Measurements from ENCODE around the gene SMCP. TPM values are rescaled to one million over a fixed set of nuclear protein-coding genes. Genes with fewer than 3 reads are reported as not detected.

Gene SMCP
- polyA plus RNA-seq, 1 experiment, result not detected

GRCh38 chr1:152859696-152860095 lies 18.4 kb upstream of the SMCP start, which contains the start of gene LCE7A:
LCE7A (plus strand) TSS chr1:152859996; CDS start chr1:152860698, 702 bp downstream.
- H3K27me3 ChIP-seq (ENCODE audit: control insufficient read depth, insufficient read depth, low read length), result no peaks in the 10 kb centered on the region
- no peak for DNase-seq (ENCODE audit: low read depth)
- no peaks in the 10 kb centered on the region for H3K36me3 ChIP-seq (ENCODE audit: control insufficient read depth, insufficient read depth, low read length)
- no peak within 1 kb of the TSS for H3K4me3 ChIP-seq (ENCODE audit: low read depth, low read length)
- POLR2A ChIA-PET, result no interaction called here
- no peak for TF ChIP-seq CTCF (IDR thresholded peaks at IDR 0.05; ENCODE audit: insufficient read depth, low read depth, low read length)
- CTCF ChIA-PET, result no interaction called here

- no peak for TF ChIP-seq CTCF (IDR thresholded peaks at IDR 0.05; ENCODE audit: insufficient read depth, low read depth, low read length)
- CTCF ChIA-PET, result interaction anchor here (1.6 kb wide), 1 partner anchor 10 kb away, joined by 10 read pairs; no protein-coding TSS in a partner anchor
- DNase-seq (ENCODE audit: low read depth), result no peak
- no peak overlapping the region for H3K4me3 ChIP-seq (ENCODE audit: low read depth, low read length)
- no peaks in the 10 kb centered on the region for H3K36me3 ChIP-seq (ENCODE audit: control insufficient read depth, insufficient read depth, low read length)
- POLR2A ChIA-PET, result no interaction called here
- H3K27me3 ChIP-seq (ENCODE audit: control insufficient read depth, insufficient read depth, low read length), result no peaks in the 10 kb centered on the region
Observed at GRCh38 chr1:152860129-152860528, 18.0 kb upstream of the SMCP start.

- CTCF ChIA-PET, result interaction anchor here (1.2 to 1.6 kb wide), 2 partner anchors 9 to 65 kb away, joined by 3 to 10 read pairs; no protein-coding TSS in a partner anchor
- no peak overlapping the region for H3K4me3 ChIP-seq (ENCODE audit: low read depth, low read length)
- no peaks in the 10 kb centered on the region for H3K36me3 ChIP-seq (ENCODE audit: control insufficient read depth, insufficient read depth, low read length)
- no peak for TF ChIP-seq CTCF (IDR thresholded peaks at IDR 0.05; ENCODE audit: insufficient read depth, low read depth, low read length)
- DNase-seq (ENCODE audit: low read depth), result no peak
- POLR2A ChIA-PET, result no interaction called here
- H3K27me3 ChIP-seq (ENCODE audit: control insufficient read depth, insufficient read depth, low read length), result no peaks in the 10 kb centered on the region
Observed at GRCh38 chr1:152861374-152861773, 16.7 kb upstream of the SMCP start.

GRCh38 chr1:152864443-152864842 lies 13.7 kb upstream of the SMCP start:
- DNase-seq (ENCODE audit: low read depth), result no peak
- H3K27me3 ChIP-seq (ENCODE audit: control insufficient read depth, insufficient read depth, low read length), result peaks cover 2% of the 10 kb centered on the region; the same call in 1 of the 2 replicates
- no peaks in the 10 kb centered on the region for H3K36me3 ChIP-seq (ENCODE audit: control insufficient read depth, insufficient read depth, low read length)
- no peak overlapping the region for H3K4me3 ChIP-seq (ENCODE audit: low read depth, low read length)
- POLR2A ChIA-PET, result no interaction called here
- no peak for TF ChIP-seq CTCF (IDR thresholded peaks at IDR 0.05; ENCODE audit: insufficient read depth, low read depth, low read length)
- CTCF ChIA-PET, result interaction anchor here (3.9 kb wide), 1 partner anchor 62 kb away, joined by 35 read pairs; no protein-coding TSS in a partner anchor

- no peak for DNase-seq (ENCODE audit: low read depth)
- H3K36me3 ChIP-seq (ENCODE audit: control insufficient read depth, insufficient read depth, low read length), result no peaks in the 10 kb centered on the region
- TF ChIP-seq CTCF (IDR thresholded peaks at IDR 0.05; ENCODE audit: insufficient read depth, low read depth, low read length), result no peak
- ChIA-PET POLR2A (no interaction called here), CTCF (no interaction called here)
- H3K4me3 ChIP-seq (ENCODE audit: low read depth, low read length), result no peak overlapping the region
- H3K27me3 ChIP-seq (ENCODE audit: control insufficient read depth, insufficient read depth, low read length), result peaks cover 2% of the 10 kb centered on the region; the same call in 1 of the 2 replicates
Observed at GRCh38 chr1:152866321-152866720, 11.8 kb upstream of the SMCP start.
